ENCODE results near the gene CYP4F2. TPM values are rescaled to one million over a fixed set of nuclear protein-coding genes. Genes with fewer than 3 reads are reported as not detected.
A peak's percentile ranks its signal among the peaks of the same experiment; 100 is the strongest.
"Not testable (repeated sequence)": the region's sequence is repeated elsewhere in the genome, so short reads cannot be mapped to it uniquely, and the experiment has no call there.

Gene CYP4F2
- total and polyA plus RNA-seq, 7 donors = 0.04 TPM; not detected in 6

- H3K4me1 ChIP-seq = no peaks in the 10 kb centered on the region
- 0% methylated on average over 9 of the region's 9 CpGs for WGBS, 3 donors
- H3K27ac ChIP-seq = peak overlapping the region; percentile 82
- H3K36me3 ChIP-seq (ENCODE audit: insufficient read depth in 1 of 2, low read depth in 1 of 2) = no peaks in the 10 kb centered on the region
- no peaks in the 10 kb centered on the region for H3K27me3 ChIP-seq (ENCODE audit: insufficient read depth in 3 of 3, low read length in 2 of 3)
- DNase-seq (peak in 1 of 2 donors; percentile 53), ATAC-seq (peak; percentile 23 to 40 (median 33))
- intact Hi-C loops (cut with DNase I) = no loop called here
- TF ChIP-seq CTCF (IDR thresholded peaks at IDR 0.05) = no peak
- H3K9me3 ChIP-seq = no peaks in the 10 kb centered on the region
- H3K4me3 ChIP-seq = peak overlapping the region; percentile 76
These were observed 60.6 kb downstream of the CYP4F2 start for GRCh38 chr19:15837221-15837731.

GRCh38 chr19:15836330-15837220 is 61.3 kb downstream of the CYP4F2 start:
- TF ChIP-seq CTCF (IDR thresholded peaks at IDR 0.05) = no peak
- 0 to 1% (median 0%) methylated on average over 56 to 65 of the region's 65 CpGs for WGBS, 3 donors
- H3K9me3 ChIP-seq = no peaks in the 10 kb centered on the region
- H3K27me3 ChIP-seq (ENCODE audit: insufficient read depth in 3 of 3, low read length in 2 of 3) = peaks cover 0 to under 1% (median 0%) of the 10 kb centered on the region in 3 donors
- DNase-seq = peak; percentile 96 to 97
- no peaks in the 10 kb centered on the region for H3K36me3 ChIP-seq (ENCODE audit: insufficient read depth in 1 of 2, low read depth in 1 of 2)
- intact Hi-C loops (cut with DNase I) = no loop called here
- H3K4me3 ChIP-seq = peak overlapping the region; percentile 76
- peak overlapping the region; percentile 82 for H3K27ac ChIP-seq
- ATAC-seq = peak; percentile 98 to 100 (median 99)
- H3K4me1 ChIP-seq = no peaks in the 10 kb centered on the region

- intact Hi-C loops (cut with DNase I); H3K9me3 ChIP-seq: not testable (repeated sequence)
These were observed 62.1 kb downstream of the CYP4F2 start for GRCh38 chr19:15835565-15836329.

GRCh38 chr19:15834232-15834631 is 63.6 kb downstream of the CYP4F2 start:
- WGBS, 3 donors = 93 to 97% (median 95%) methylated on average over 3 of the region's 3 CpGs
- DNase-seq; H3K27me3 ChIP-seq (ENCODE audit: insufficient read depth in 3 of 3, low read length in 2 of 3); H3K27ac ChIP-seq; H3K4me1 ChIP-seq; H3K9me3 ChIP-seq; intact Hi-C loops (cut with DNase I); H3K36me3 ChIP-seq (ENCODE audit: insufficient read depth in 1 of 2, low read depth in 1 of 2); ATAC-seq; H3K4me3 ChIP-seq: not testable (repeated sequence)

More at GRCh38 chr19:15835565-15836329, 62.1 kb downstream of the CYP4F2 start:
- Histone ChIP-seq H3K27ac (peak overlapping the region; percentile 82), H3K4me3 (peak overlapping the region; percentile 76)
- H3K36me3 ChIP-seq (ENCODE audit: insufficient read depth in 1 of 2, low read depth in 1 of 2); DNase-seq; ATAC-seq; H3K27me3 ChIP-seq (ENCODE audit: insufficient read depth in 3 of 3, low read length in 2 of 3); H3K4me1 ChIP-seq: not testable (repeated sequence)
- 42 to 50% (median 46%) methylated on average over 11 of the region's 11 CpGs for WGBS, 3 donors

GRCh38 chr19:15831626-15832025 is 66.2 kb downstream of the CYP4F2 start:
- intact Hi-C loops (cut with DNase I) = no loop called here
- Histone ChIP-seq H3K4me3 (no peak overlapping the region), H3K27me3 (ENCODE audit: insufficient read depth in 3 of 3, low read length in 2 of 3) (peaks cover 0 to 7% (median 2%) of the 10 kb centered on the region in 3 donors), H3K9me3 (no peaks in the 10 kb centered on the region), H3K36me3 (ENCODE audit: insufficient read depth in 1 of 2, low read depth in 1 of 2) (no peaks in the 10 kb centered on the region), H3K27ac (no peak overlapping the region), H3K4me1 (no peaks in the 10 kb centered on the region)
- no peak for TF ChIP-seq CTCF (IDR thresholded peaks at IDR 0.05)
- no peak for ATAC-seq
- 76 to 80% (median 79%) methylated on average over 5 of the region's 5 CpGs for WGBS, 3 donors
- DNase-seq = no peak

All from psoas muscle (tissue), 8 donors.